ENCODE data around the gene TOR1AIP1.

TOR1AIP1 gene, protein sequence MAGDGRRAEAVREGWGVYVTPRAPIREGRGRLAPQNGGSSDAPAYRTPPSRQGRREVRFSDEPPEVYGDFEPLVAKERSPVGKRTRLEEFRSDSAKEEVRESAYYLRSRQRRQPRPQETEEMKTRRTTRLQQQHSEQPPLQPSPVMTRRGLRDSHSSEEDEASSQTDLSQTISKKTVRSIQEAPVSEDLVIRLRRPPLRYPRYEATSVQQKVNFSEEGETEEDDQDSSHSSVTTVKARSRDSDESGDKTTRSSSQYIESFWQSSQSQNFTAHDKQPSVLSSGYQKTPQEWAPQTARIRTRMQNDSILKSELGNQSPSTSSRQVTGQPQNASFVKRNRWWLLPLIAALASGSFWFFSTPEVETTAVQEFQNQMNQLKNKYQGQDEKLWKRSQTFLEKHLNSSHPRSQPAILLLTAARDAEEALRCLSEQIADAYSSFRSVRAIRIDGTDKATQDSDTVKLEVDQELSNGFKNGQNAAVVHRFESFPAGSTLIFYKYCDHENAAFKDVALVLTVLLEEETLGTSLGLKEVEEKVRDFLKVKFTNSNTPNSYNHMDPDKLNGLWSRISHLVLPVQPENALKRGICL

DNA sequence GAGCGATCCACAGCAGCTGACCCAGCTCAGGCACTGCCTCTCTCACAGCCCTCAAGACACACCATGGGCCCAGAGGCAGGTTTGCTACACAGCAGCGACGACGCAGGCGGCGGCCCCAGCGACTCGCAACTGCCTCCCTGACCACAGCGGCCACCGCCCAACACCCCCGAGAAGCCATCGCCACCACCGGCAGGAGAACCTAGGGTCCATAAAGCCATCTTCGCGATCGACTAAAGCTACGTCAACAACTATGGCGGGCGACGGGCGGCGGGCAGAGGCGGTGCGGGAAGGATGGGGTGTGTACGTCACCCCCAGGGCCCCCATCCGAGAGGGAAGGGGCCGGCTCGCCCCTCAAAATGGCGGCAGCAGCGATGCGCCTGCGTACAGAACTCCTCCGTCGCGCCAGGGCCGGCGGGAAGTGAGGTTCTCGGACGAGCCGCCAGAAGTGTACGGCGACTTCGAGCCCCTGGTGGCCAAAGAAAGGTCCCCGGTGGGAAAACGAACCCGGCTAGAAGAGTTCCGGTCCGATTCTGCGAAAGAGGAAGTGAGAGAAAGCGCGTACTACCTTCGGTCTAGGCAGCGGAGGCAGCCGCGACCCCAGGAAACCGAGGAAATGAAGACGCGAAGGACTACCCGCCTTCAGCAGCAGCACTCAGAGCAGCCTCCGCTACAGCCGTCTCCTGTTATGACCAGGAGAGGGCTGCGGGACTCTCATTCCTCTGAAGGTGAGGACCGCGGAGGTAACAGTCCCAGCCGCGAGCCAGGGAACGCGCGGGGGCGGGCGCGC, at the start of gene TOR1AIP1:
Gene TOR1AIP1 (plus strand): TSS at position 33 of the 787 bp plus-strand sequence. CDS start 218 bp downstream, at position 251.
- ChIA-PET POLR2A (interaction anchor here (0.5 to 3.5 kb wide), 18 partner anchors 11 to 758 kb away, joined by 3 to 29 read pairs (median 4); partner anchors contain the start of genes CEP350 and QSOX1), CTCF (interaction anchor here (0.8 to 1.6 kb wide), 4 partner anchors 15 to 72 kb away, joined by 3 to 6 read pairs (median 4); partner anchors contain the start of gene CEP350)
- Histone ChIP-seq H3K4me1 (ENCODE audit: control insufficient read depth, insufficient read depth, low read length) (no peaks in the 10 kb centered on the region), H3K4me3 (ENCODE audit: low read depth, low read length) (peak within 1 kb of the TSS; percentile 83), H3K9me3 (ENCODE audit: control insufficient read depth, insufficient read depth, low read depth, low read length) (no peaks in the 10 kb centered on the region), H3K36me3 (ENCODE audit: control insufficient read depth in 2 of 2, insufficient read depth in 1 of 2, low read length in 2 of 2) (peaks cover 7 to 24% of the 10 kb centered on the region in 2 experiments), H3K27ac (ENCODE audit: extremely low read depth, low read depth, low read length) (peak within 1 kb of the TSS; percentile 90)
- TF ChIP-seq ZNF157 (tag by site-specific recombination; IDR thresholded peaks at IDR 0.05) (no peak), ZNF473 (tag by site-specific recombination; IDR thresholded peaks at IDR 0.05) (no peak), ZNF426 (tag by site-specific recombination; IDR thresholded peaks at IDR 0.05) (no peak), OSR2 (tag by site-specific recombination; IDR thresholded peaks at IDR 0.05) (no peak), ZSCAN23 (tag by site-specific recombination; IDR thresholded peaks at IDR 0.05) (peak; percentile 92), GFI1B (tag by site-specific recombination; IDR thresholded peaks at IDR 0.05) (peak; percentile 72; the same call in 1 of the 2 replicates), ZNF654 (tag by site-specific recombination; IDR thresholded peaks at IDR 0.05; ENCODE audit: low read depth) (peak; percentile 37), ZNF747 (tag by site-specific recombination; IDR thresholded peaks at IDR 0.05) (no peak), ZNF354C (tag by site-specific recombination; IDR thresholded peaks at IDR 0.05; ENCODE audit: borderline replicate concordance, low read depth) (no peak), ZNF677 (tag by site-specific recombination; IDR thresholded peaks at IDR 0.05) (no peak), ZBTB1 (tag by site-specific recombination; IDR thresholded peaks at IDR 0.05) (peak; percentile 42; the same call in 1 of the 2 replicates), ZNF24 (tag by site-specific recombination; IDR thresholded peaks at IDR 0.05) (peak; percentile 96), TRIM28 (IDR thresholded peaks at IDR 0.05; ENCODE audit: borderline replicate concordance, low read length) (peak; percentile 61; the same call in 1 of the 2 replicates), ZNF138 (tag by site-specific recombination; IDR thresholded peaks at IDR 0.05; ENCODE audit: borderline replicate concordance) (no peak), ZNF791 (tag by site-specific recombination; IDR thresholded peaks at IDR 0.05) (no peak), ZNF239 (tag by site-specific recombination; IDR thresholded peaks at IDR 0.05) (peak; percentile 25; the same call in 1 of the 2 replicates), ZNF214 (tag by site-specific recombination; IDR thresholded peaks at IDR 0.05; ENCODE audit: borderline replicate concordance) (no peak), ZNF404 (tag by site-specific recombination; IDR thresholded peaks at IDR 0.05) (no peak), GLI2 (tag by site-specific recombination; IDR thresholded peaks at IDR 0.05; ENCODE audit: borderline replicate concordance, low read depth) (no peak; the same call in 1 of the 2 replicates), ZNF155 (tag by site-specific recombination; IDR thresholded peaks at IDR 0.05) (no peak), YY2 (tag by site-specific recombination; IDR thresholded peaks at IDR 0.05) (peak; percentile 97), ZFP69B (tag by site-specific recombination; IDR thresholded peaks at IDR 0.05) (peak; percentile 85), EGR2 (tag by site-specific recombination; IDR thresholded peaks at IDR 0.05; ENCODE audit: low read depth) (peak; percentile 40), MEIS1 (CRISPR knock-in tag; IDR thresholded peaks at IDR 0.05; ENCODE audit: borderline replicate concordance) (no peak), ZNF274 (IDR thresholded peaks at IDR 0.05; ENCODE audit: low read length) (no peak), ZNF274 (tag by site-specific recombination; IDR thresholded peaks at IDR 0.05; ENCODE audit: borderline replicate concordance) (no peak), ZNF664 (tag by site-specific recombination; IDR thresholded peaks at IDR 0.05) (peak; percentile 74), ZNF837 (tag by site-specific recombination; IDR thresholded peaks at IDR 0.05) (no peak; the same call in 1 of the 2 replicates), ZFP3 (tag by site-specific recombination; IDR thresholded peaks at IDR 0.05; ENCODE audit: low read depth) (no peak), ZNF548 (tag by site-specific recombination; IDR thresholded peaks at IDR 0.05) (no peak), KLF10 (tag by site-specific recombination; IDR thresholded peaks at IDR 0.05) (peak; percentile 89)
- TF ChIP-seq, protein P1, sequence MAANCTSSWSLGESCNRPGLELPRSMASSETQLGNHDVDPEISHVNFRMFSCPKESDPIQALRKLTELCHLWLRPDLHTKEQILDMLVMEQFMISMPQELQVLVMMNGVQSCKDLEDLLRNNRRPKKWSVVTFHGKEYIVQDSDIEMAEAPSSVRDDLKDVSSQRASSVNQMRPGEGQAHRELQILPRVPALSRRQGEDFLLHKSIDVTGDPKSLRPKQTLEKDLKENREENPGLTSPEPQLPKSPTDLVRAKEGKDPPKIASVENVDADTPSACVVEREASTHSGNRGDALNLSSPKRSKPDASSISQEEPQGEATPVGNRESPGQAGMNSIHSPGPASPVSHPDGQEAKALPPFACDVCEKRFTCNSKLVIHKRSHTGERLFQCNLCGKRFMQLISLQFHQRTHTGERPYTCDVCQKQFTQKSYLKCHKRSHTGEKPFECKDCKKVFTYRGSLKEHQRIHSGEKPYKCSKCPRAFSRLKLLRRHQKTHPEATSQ (tag by site-specific recombination; IDR thresholded peaks at IDR 0.05): peak; percentile 87
- TF ChIP-seq, protein P2, sequence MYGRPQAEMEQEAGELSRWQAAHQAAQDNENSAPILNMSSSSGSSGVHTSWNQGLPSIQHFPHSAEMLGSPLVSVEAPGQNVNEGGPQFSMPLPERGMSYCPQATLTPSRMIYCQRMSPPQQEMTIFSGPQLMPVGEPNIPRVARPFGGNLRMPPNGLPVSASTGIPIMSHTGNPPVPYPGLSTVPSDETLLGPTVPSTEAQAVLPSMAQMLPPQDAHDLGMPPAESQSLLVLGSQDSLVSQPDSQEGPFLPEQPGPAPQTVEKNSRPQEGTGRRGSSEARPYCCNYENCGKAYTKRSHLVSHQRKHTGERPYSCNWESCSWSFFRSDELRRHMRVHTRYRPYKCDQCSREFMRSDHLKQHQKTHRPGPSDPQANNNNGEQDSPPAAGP (tag by site-specific recombination; IDR thresholded peaks at IDR 0.05): peak; percentile 96
- TF ChIP-seq, protein P3, sequence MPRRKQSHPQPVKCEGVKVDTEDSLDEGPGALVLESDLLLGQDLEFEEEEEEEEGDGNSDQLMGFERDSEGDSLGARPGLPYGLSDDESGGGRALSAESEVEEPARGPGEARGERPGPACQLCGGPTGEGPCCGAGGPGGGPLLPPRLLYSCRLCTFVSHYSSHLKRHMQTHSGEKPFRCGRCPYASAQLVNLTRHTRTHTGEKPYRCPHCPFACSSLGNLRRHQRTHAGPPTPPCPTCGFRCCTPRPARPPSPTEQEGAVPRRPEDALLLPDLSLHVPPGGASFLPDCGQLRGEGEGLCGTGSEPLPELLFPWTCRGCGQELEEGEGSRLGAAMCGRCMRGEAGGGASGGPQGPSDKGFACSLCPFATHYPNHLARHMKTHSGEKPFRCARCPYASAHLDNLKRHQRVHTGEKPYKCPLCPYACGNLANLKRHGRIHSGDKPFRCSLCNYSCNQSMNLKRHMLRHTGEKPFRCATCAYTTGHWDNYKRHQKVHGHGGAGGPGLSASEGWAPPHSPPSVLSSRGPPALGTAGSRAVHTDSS (tag by site-specific recombination; IDR thresholded peaks at IDR 0.05): peak; percentile 53; the same call in 1 of the 2 replicates

Measured in HEK293 (cell line).